GM20000 (cell line): ENCODE data around the gene SYT1.

ENCODE experiments used
- DNase-seq: peaks from one replicate; pipeline ENCODE4 v3.0.0; 2012; ENCODE audit warnings: low spot score
- CTCF ChIP-seq: IDR thresholded peaks from 2 replicates; pipeline ENCODE4 v1.5.1; 2012; ENCODE audit warnings: mild to moderate bottlenecking, control low read depth; ENCODE audit errors: extremely low read depth, missing control alignments

Gene SYT1

DNA sequence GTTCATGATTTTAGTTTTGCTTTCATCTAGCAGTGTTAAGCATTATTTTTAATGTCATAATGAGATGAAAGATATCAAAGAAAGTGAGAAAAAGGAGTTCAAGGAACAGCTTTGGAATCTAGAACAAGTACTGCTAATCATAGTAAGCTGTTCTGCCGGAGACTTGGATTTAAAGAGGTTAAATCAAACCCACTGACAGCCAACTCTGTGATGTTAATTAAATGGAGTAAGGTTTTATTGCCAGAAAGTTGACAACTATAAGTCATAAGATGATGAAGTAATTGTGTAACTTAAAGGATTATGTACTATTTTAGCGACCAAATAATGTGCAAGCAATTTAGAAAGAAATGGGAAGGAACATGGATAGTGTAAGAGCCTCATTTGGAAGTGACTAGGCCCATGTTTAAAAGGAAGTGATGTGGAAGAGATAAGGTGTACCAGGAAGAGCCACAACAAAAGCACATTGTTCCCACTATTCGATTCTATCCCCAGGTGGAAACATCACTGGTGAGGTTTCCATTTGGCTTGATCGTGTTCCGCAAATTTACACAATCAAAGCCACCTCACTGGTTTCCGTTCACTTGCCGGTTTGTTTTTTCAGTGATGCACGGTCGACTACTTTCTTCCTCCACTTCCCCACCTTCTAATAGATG is 437.7 kb downstream of the SYT1 start:
- DNase-seq = no peak
- no peak for TF ChIP-seq CTCF

DNA sequence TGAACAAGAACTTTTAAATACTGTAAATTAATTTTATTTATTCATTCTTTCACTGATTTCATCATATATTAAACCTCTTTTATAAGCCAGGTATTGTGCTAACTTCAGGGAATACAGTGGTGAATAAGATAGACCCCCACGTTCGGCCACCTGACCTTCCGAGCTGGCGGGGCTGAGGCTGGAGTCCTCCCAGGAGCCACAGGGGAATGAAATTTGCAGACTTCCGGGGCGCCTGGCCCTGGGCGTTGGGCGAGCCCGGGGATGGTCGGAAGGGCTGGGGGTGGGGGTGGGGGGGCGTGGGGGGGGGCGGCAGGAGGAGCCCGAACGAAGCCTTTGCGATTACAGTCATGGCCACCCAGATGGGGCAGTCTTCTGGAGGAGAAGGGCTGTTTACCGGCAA is 442.8 kb downstream of the SYT1 start:
- no peak for DNase-seq

GRCh38 chr12:79309039-79309438 is 444.5 kb downstream of the SYT1 start:
- DNase-seq = no peak
- no peak for TF ChIP-seq CTCF

More for the DNA sequence above, 442.8 kb downstream of the SYT1 start:
- no peak for TF ChIP-seq CTCF

- no peak for TF ChIP-seq CTCF
- DNase-seq = no peak
Observed at GRCh38 chr12:79317179-79317847, 452.7 kb downstream of the SYT1 start.

DNA sequence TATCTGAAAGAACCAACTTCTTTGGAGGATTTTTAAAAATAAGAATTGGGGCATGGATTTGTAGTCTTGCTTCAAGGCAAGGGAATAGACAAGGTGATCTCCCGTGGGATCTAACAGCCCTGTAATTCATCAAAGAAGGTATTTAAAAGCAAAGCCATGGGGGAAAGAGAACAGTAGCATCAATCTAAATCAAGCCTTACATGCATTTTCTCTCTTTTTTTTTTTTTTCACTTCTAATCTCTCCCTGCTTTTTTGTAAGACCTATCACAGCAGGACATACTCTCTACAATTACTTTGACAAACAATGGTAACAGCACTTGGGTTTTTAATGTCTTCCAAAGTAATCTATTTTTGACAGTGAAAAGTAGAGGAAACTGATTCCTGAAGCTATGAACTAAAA is 458.3 kb downstream of the SYT1 start:
- no peak for TF ChIP-seq CTCF
- no peak for DNase-seq

DNA sequence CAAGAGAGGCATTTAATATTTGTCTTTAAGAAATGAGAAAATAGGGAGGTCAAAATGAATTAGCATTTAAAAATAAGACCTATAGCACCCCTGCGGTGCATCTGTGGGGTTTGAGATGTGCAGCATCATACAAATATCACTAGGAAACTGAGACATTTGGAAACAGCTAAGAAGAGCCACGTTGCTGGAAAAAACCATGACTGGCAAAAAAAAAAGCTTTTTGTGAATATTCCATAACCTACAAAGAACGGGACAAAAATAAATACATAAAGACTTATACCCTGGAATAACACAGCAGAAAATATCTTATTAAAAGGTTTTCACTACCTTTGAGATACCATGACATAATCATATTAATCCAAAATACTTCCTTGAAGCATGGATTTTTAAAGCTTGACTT is 460.0 kb downstream of the SYT1 start:
- TF ChIP-seq CTCF = no peak

GRCh38 chr12:79326222-79326621 is 461.6 kb downstream of the SYT1 start:
- no peak for DNase-seq
- TF ChIP-seq CTCF = no peak

More for the DNA sequence above, 460.0 kb downstream of the SYT1 start:
- DNase-seq = no peak
